RPMI7951 (cell line): ENCODE data around the gene DNAJC1. TPM values are rescaled to one million over a fixed set of nuclear protein-coding genes. Genes with fewer than 3 reads are reported as not detected.

Source experiments
- DNase-seq: peaks from one replicate; pipeline ENCODE4 v3.0.0-alpha.2; 2012; ENCODE audit warnings: low read depth
- total RNA-seq: library from RNA; depleted of rRNA; stranded (reverse); fragments of >200 nt; shearing (Covaris generic); gene quantifications from 2 replicates; pipeline ENCODE4 v1.2.3, GENCODE V29; 2014

The DNAJC1 gene
- total RNA-seq, 1 experiment from 2014 or later, result 30.5 TPM

DNA sequence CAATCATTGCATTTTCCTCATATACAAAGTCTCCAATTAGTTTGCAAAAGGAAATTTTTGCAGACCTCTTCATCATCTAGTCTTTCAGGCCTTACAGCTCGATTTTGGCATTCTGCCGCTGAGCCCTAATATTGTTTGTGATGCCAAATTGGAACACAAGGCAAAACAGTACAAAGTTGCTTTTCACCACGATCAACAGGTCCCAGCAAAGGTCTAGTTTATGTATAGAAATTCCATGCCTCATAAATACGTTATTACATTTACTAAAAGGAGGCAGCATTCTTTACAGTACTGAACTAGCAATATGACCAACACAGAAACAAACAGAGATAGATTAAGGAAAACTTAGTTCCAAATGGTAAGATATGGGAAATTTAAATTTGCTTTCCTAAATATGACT is 7.0 kb upstream of the DNAJC1 start:
- no peak for DNase-seq

DNA sequence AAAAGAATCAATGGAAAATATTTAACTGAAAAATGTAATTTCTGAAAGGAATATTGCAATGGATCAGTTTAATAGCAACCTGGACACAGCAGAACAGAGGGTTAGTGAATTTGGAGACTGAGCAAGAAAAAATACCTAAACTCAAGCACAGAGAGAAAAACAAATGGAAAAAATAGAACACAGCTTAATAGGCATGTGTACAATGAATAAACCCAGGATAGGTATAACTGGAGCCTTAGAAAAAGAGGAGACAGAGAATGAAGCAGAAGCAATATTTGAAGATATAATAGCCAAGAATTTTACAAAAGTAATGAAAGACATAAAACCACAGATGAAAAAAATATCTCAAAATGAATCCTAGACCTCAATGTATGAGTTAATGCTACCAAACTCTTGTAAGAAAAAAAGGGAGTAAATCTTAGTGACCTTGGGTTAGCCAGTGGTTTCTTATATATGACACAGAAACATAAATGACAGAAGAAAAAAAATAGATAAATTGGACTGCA is 2.9 kb upstream of the DNAJC1 start:
- DNase-seq, result no peak

DNA sequence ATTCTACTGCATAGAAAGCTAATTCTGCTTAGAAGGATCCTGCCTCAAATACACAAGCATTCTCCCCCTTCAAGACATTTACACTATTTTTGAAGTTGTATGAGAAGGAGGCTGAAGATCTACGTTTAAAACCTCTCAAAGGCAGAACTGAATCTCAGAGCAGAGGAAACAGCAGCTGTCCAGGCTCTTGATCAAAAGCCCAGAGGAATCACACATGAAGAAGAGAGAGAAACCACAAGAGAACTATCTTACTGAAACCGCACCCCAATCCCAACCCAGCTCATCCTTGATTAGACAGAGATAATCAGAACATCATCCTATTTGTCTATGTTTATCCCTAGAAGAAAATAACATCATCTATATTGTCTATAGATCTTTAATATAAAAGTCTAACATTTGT is 2.2 kb upstream of the DNAJC1 start:
- no peak for DNase-seq

DNA sequence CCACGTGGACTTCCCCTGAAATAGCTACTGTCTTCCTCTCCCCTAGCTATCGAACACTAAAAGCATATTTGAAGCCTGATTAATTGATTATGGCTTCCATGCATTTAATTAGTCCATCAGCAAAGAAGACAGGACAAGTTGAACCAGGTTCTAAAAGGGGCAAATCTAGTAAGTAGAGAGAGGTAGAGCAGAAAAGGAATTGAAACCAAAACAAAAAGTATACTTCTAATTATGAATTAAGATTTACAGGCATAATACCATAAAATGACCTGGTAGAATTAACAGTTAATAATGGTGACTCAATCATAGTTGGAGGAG is 393 bp upstream of the DNAJC1 start:
- DNase-seq, result no peak

DNA sequence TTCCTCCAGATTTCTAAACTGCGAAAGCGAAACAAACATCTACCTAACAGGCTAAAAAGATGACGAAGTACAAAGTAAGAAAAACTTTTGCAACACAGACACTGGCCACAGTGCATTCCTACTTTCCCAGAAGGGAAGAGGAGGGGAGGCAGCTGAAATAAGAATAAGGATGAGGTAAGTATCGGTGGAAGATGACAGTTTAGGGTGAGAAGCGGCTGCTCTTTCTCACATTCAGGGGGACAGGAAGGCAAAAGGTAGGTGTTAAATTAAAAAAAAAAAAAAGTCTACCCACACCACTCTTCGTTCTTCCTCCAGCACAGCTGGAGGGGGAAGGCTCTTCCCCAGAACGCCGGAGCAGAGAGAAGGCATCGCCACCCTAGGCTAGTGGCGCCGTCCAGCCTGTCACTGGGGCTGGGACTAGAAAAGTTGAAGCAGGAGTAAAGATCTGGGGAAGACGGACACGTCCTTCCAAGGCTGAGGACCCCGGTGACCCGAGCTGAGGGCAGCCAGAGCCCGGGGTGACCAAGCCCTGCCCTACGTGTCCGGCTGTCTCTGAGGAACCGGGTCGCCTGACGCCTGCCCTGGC is 846 bp downstream of the DNAJC1 start:
- peak; percentile 47 for DNase-seq

DNA sequence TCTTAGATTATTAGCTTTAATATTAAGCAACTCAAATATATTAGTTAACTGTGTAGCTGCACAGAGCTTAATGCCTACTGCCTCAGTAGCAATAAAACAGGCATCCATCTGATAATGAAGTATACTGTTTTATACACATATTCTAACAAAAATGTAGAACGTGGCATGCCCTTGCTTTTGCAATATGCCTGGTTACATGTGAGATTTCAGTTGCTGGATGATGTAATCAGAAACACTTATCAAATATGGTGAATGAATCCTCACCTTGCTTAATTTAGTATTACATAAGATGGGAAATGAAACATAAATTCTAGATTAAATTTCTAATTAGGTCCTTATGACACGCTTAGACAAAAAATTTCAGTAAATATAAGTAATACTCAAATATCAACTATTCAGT is 8.0 kb downstream of the DNAJC1 start:
- no peak for DNase-seq

DNA sequence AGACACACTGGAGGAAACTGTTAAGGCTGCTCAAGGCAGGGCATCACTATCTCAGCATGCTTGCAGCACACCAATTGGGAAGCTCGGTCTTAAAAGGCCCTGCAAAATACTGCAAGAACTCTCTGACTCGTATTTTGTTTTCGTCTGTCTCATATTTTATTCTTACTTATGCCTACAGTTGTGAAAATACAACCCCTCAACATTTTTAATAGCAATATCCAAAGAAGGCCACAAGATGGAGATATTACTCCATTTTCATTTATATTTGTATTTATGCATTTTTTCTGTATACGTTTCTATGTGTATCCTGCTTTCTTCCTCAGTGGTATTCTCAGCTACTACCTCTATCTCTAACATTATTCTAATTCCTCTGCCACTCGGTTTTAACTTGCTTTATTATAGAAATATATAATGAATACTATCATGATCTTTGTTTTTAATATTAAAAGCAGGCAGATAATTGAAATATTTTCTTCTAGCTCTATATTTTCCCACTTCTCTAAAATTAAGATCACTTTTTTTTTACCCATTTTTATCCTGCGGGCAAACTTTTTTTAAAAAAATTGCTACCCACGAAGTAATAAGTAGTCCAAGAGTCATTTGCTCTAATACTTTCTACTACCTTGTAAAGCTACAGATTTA is 10.0 kb downstream of the DNAJC1 start:
- DNase-seq, result peak; percentile 38

DNA sequence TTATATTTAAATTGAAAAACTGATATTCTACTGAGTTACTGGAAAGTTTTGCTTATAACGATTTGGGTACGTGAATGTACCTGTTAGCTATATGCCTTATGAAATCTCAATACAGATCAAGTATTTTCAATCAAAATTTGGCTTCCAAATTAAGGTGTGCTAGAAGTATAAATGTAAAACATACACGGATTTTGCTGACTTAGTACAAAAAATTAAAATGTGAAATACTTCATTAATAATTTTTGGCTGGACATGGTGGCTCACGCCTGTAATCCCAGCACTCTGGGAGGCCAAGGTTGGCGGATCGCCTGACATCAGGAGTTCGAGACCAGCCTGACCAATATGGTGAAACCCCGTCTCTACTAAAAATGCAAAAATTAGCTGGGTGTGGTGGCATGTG is 11.7 kb downstream of the DNAJC1 start:
- no peak for DNase-seq

DNA sequence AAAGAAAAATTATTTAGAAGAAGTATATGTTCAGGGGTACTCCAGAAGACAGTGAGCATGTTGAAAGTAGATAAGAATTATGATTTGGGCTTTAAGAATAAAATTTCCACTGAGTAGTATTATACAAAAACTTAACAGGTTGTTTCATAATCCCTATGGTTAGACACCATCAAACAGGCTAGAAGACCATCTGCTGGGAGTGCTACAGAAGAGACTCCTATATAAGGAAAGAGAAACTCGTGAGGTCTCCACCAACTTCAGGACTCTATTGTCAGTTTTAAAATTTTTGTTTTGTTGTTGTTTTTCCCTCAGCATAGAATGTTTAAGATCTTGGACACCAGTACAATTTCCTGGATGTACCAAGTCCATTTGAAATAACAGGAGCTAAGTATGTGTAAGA is 13.1 kb downstream of the DNAJC1 start:
- DNase-seq, result no peak

DNA sequence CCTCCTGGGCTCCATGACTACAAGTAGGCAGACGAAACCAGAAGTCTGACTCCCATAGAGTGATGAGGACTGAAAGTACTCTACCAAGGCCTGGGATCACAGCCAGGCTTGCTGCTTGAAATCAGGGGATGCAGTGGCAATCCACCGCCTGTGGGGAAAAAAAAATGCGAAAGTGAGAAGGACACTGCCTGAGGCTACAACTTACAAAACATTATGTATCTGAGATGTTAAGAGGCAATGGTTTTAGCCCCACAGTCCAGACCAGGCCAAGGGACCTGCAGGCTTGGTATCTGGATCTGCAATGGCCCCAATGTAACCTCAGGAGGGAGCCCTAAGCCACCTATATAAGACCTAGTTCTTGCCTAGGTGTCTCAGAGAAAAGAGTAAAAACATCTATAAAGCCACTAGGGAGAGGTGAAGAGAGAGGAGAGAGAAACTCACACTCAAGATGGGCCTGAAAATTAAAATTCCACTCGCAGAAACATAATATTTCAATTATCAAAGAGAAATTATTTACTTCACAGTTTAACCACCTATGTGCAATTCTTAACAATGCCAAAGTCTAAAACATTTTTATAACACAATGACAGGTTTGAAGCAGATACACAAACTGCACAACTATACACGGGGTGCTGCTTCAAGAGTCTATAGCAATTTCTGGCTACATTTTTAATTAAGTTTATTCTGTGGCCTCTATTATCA is 13.9 kb downstream of the DNAJC1 start:
- DNase-seq, result peak; percentile 50

DNA sequence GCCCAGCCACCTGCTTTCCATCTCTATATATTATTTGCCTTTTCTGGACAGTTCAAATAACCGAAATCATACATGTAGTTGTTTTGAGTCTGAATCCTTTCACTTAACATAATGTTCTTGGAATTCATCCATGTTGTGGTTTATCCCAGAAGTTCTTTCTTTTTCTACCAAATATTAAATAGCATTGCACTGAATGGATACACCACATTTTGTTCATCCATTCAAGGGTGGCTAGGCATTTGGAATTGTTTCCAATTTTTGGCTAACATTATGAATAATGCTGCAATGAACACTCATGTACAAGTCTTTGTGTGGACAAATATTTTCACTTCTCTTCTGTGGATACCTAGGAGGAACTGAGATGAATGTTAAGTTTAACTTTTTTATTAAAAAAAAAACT is 18.0 kb downstream of the DNAJC1 start:
- DNase-seq, result peak; percentile 11

DNA sequence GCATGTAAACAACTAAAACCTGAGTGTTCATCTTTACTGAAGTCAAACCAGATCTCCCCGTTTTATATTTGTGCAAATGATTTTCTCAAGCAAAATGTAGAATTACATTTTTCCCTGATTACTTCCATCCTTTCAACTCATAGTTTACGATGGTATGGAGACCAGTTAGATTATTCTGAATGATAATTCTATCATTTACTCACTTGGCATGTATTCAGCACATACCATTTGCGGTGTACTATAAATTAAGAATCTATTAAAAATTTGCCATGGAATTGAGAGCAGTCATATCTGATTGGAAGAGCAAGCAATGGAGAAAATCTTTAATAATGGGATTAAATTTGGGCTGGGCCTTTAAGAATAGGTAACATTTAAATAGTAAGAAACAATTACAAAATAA is 22.4 kb downstream of the DNAJC1 start:
- no peak for DNase-seq

DNA sequence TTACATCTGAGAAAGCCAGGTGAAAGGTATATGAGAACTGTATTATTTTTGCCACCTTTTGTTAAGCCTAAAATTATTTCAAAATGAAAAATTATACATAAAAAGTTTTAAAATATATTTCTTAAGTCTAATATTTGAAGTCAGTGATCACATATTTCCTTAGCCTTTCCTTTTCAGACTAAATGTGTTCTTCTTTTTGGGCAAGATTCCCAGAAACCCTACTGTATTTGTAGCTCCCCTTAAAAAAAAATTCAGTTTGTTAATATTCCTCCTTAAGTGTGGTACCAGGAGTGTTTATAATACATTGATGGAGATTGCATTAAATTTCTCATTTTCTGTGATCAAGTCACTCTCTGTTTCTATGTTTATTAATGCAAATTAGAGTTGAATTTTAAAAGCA is 22.8 kb downstream of the DNAJC1 start:
- DNase-seq, result no peak

DNA sequence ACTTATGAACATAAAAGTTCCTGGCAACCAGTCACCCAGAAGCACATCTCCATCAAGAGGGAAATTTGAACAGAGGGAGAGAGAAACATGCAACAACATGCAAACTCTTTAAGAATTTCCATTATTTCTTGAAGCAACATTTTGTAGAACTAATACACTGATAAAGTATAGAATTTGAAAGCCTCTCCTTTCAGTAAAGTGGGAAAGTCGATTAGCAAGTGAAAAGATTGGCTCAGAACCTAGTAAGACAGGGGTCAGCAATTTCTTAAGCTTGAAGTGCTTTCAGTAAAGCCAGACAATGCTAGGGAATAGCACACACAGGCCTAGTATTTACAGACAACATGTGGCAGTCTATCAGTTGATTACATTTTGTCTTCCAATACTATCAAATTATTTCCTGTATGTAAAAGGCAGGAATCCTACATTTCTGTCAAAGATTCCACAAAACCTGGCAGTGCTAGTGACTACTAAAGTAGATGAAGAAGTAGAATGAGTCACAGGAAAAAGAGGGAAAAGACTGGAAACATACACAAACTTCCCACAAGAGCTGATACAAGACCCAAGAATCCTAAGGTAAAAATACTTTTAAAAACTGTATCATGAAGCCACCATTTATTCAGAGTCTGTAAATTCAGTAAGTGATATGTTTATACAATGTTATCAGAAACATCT is 25.2 kb downstream of the DNAJC1 start:
- DNase-seq, result peak; percentile 47

DNA sequence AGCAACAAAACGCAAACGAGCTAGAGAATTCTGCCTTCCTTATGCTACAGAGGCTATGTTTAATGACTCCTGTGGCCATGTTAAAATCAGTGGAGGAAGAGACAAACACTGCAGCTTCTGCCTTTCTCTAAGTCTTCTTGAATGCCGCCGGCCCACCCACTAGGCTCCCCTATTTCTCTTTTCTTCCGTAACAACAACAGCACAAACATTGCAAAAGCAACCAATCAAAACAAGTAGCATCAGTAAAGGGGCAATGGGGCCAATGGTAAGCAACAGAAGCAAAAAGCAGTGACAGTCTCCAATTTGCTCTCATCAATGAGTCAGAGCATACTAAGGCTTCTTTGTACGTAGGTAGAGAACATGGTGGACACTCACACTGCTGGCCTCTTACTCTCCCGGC is 26.8 kb downstream of the DNAJC1 start:
- peak; percentile 64 for DNase-seq

DNA sequence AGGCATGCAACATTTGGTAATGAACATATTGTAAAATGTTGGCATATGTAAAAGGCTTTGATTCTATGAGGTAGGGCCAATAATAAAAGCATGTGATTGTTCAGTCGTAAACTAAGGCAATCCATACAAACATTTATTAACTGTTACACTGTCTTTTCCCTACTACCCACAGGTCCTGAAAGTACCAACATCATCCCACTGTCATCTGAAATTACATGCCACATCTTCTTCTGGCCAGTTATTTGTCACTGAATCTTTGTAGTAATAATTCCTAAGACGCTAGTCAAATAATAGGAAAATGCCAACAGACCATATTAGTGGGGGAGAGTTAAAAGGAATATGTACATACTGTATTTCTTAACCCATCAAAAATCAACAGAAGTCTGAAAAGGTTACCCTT is 27.2 kb downstream of the DNAJC1 start:
- no peak for DNase-seq

DNA sequence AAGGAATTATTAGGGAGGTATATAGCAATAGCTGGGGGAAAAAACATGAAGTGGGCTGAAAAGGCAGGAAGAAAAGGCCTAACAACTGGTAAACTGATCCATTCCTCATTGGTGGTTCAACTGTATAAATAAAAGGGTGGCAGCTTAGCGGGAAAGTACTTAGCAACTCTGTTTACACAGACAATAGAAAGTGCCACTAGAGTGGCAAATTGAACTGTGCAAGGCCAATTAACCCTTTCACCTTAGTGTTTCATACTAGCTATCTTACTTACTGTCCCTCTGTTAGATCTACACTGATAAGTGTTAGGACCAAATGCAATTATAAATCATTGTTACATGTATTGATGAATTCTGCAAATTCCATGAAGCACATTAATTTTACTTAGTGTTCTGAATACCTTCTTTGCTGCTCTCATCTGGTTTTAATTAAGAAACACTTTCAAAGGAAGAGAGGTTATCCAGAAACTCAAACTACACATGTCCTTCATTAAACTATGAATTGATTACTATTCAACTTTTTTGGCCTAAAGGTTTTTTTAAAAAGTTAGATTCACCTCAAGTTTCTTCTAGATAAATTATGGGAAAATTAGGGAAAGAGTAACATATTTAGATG is 28.0 kb downstream of the DNAJC1 start:
- peak; percentile 19 for DNase-seq

DNA sequence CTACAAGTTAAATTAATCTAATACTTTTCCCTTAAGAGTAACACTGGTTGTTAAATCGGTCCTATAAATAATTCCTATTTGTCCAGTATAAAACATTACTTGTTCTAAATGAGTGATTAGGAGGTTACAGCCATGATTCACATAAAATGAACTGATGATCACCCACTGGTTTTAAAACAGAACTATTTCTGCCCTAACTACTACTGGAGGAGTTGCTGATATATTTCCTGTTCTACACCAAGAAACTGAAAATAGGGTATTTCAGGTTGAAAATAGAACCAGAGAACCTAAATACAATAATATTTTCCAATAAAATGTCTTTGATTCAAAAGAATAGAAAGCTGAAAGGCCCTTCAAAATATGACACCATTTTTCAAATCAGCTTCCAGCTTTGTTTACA is 30.9 kb downstream of the DNAJC1 start:
- no peak for DNase-seq

DNA sequence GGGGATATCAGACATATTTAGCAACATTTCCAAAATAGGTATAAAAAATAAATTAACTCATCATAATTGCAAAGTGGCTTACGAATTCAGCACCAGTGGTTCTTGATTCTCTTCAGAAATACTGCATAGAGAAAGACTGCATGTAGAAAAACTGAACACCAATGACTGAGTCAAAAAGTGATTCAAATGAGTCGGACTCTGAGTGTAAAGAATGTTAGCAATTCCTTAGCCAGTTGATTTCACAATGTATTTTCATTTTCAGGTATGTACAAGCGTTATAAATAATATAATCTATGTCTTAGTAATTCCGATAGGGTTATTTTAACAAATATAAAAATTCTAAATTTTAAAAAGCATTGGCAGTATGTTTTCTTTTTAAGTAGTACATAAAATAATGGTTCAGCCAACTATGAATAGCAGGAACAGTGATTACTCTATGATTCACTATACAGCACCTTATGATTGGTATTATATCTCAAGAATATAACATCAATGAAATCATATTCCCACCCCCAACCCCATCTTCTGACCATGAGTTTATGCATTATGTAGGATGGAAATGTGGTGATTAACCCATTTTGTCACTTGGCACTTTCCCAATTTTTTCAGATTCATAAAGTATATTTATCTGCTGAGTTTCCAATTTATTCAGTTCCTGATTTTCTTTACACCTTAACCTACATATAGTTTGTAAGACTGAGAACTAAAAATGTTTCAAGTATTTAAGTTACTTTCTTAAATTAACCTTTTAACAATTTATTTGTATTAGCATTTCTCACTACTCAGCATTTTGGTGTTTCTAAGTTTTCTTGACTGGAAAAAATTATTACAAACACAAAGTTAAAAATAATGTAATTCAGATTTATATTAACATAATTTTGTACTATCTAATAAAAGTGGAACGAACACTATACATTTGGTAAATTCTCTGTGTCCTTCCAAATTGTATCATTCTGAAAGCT is 33.9 kb downstream of the DNAJC1 start:
- DNase-seq, result no peak

DNA sequence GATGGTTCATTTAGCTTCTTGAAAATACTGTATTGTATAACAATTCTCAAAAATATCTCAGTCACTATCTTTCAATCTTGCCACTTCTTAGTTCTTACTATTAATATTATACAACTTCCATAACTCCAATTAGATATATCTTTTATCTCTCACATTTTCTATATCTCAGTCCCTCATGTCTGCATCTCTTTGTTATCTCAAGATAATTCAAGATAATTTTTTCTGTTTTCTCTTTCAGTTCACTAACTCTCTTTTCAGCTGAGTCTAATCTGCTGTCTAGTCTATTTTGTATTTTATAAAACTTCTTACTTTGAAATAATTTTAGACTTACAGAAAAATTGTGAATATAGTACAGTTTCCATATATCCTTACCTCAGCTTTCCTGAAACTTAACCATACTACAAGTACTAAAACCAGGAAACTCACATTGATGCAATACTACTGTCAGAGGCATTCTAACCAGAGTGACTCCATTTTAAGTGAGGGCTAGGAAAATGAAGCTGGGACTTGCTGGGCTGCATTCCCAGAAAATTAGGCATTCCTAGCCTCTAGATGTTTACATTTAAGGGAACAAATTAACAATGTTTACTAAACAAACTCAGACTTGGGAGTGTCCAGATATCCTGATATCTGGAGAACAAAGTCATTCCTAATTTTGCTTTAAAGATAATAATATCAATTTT is 38.4 kb downstream of the DNAJC1 start:
- DNase-seq, result no peak

DNA sequence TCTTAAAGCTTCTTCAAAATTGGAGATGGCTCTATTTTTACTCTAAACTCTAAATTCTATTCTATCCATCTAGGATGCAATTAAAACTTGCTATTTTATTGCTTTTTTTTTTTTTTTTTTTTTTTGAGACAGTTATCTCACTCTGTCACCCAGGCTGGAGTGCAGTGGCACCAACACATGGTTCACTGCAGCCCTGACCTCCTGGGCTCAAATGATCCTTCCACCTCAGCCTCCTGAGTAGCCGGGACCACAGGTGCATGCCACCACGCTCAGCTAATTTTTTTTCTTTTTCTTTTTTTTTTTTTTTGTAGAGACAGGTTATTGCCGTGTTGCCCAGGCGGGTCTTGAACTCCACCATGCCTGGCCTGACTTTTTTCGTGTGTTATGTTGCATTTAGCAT is 41.2 kb downstream of the DNAJC1 start:
- no peak for DNase-seq
